Measurements from ENCODE around the gene RELN. TPM values are rescaled to one million over a fixed set of nuclear protein-coding genes. Genes with fewer than 3 reads are reported as not detected.
A peak's percentile ranks its signal among the peaks of the same experiment; 100 is the strongest.

Gene RELN
- total RNA-seq, 1 donor from 2014 or later, result not detected

DNA sequence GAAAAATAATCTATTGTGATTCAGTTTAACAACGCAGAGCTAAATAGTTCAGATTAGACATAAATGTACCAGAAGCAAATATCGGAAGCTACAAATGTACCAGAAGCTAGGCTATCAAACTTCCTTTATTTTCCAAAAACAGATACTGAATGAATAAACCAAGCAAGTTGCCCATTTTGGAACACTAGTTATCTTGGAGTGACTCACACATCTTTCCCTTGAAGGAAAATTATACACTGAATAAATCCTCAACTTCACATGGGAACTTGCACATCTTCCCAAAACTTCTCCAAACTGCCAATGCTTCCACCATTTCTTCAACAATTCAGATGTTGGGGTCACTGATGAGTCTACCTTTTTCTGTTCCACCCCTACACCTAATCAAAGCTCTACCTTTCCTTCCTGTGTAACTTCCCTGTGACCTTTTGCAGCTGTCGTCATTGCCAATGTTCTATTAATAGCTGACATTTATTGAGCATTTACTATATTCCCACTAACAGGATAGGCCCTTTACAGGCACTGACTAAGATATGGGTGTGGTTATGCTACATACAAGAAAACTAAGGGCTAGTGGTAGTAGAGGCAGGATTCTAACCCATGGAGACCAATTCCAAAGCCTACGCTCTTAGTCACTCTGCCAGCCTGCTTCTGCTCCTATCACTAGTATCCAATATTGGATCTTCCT is 22.7 kb downstream of the RELN start:
- H3K27me3 ChIP-seq (ENCODE audit: control insufficient read depth, insufficient read depth, low read length), result no peaks in the 10 kb centered on the region
- FAIRE-seq (no peak), DNase-seq (ENCODE audit: low read depth) (no peak)
- no peaks in the 10 kb centered on the region for H3K36me3 ChIP-seq (ENCODE audit: control insufficient read depth, insufficient read depth, low read length)
- TF ChIP-seq, protein P1, sequence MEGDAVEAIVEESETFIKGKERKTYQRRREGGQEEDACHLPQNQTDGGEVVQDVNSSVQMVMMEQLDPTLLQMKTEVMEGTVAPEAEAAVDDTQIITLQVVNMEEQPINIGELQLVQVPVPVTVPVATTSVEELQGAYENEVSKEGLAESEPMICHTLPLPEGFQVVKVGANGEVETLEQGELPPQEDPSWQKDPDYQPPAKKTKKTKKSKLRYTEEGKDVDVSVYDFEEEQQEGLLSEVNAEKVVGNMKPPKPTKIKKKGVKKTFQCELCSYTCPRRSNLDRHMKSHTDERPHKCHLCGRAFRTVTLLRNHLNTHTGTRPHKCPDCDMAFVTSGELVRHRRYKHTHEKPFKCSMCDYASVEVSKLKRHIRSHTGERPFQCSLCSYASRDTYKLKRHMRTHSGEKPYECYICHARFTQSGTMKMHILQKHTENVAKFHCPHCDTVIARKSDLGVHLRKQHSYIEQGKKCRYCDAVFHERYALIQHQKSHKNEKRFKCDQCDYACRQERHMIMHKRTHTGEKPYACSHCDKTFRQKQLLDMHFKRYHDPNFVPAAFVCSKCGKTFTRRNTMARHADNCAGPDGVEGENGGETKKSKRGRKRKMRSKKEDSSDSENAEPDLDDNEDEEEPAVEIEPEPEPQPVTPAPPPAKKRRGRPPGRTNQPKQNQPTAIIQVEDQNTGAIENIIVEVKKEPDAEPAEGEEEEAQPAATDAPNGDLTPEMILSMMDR (IDR thresholded peaks at IDR 0.05; ENCODE audit: insufficient read depth, low read length, severe bottlenecking), result no peak
- H3K4me3 ChIP-seq (ENCODE audit: low read depth, low read length), result no peak overlapping the region

DNA sequence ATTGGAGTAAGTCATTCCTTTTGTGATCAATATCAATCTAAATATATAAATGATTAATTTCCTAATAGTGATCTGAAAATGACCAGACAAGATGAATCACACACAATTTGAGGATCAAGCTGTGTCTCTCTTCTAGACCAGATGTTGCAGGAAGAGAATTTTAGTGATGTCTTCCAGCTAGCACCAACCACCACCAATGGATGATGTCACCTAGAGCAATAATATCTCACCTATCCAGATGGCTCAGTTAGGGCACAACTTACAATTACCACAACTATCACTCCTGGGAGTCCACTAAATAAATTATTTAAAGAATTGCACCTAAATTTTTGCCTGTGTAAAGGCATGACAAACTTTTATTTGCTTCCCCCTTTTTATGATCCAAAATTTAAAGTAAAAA is 25.2 kb downstream of the RELN start:
- FAIRE-seq (no peak), DNase-seq (ENCODE audit: low read depth) (no peak)
- no peaks in the 10 kb centered on the region for H3K27me3 ChIP-seq (ENCODE audit: control insufficient read depth, insufficient read depth, low read length)
- H3K36me3 ChIP-seq (ENCODE audit: control insufficient read depth, insufficient read depth, low read length), result no peaks in the 10 kb centered on the region
- TF ChIP-seq, protein P1 (IDR thresholded peaks at IDR 0.05; ENCODE audit: insufficient read depth, low read length, severe bottlenecking), result no peak
- H3K4me3 ChIP-seq (ENCODE audit: low read depth, low read length), result no peak overlapping the region

DNA sequence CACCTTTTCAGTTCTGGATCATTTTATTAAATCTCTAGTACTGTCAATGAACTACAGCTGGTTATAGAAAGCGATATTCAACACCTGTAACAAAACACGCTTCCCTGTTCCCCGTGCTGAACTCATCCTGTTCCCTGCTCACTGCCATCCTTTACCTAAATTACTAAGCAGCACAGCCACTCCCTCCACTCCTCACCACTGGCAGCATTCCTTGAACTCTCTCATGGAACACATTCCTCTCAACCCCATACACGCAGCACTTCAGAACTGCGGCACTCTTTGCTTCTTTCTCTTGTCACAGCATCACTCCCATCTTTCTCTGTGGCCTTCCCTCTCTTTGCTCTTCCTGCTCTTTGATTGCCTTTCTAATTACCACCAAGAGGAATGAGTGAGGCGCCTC is 27.4 kb downstream of the RELN start:
- no peak for FAIRE-seq

DNA sequence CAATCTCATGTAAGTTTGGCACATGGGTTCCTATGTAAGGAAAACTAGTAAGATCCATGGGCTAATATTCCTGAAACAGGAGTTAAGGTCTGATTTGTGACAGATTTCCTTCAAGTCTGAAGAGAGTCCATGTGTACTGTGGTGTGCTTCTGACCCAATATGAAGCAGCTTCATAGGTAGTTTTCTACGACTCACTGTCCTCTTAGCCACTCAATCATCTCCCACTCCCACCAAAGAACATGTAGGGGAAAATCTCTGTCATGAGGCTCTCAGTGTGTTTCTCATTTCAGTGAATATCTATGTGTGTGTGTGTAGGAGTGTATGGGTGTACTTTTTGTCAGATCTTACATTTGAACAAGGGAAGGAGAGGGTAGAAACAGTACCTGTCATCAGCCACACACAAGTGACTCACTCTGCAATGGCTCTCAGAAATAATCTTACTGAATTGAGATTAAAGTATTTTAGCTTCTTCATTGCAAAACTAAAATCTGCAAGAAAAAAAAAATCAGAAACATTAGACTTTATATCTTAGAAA is 31.1 kb downstream of the RELN start:
- H3K36me3 ChIP-seq (ENCODE audit: control insufficient read depth, insufficient read depth, low read length), result no peaks in the 10 kb centered on the region
- TF ChIP-seq, protein P1 (IDR thresholded peaks at IDR 0.05; ENCODE audit: insufficient read depth, low read length, severe bottlenecking), result no peak
- H3K4me3 ChIP-seq (ENCODE audit: low read depth, low read length), result no peak overlapping the region
- H3K27me3 ChIP-seq (ENCODE audit: control insufficient read depth, insufficient read depth, low read length), result no peaks in the 10 kb centered on the region
- no peak for FAIRE-seq
- DNase-seq (ENCODE audit: low read depth), result no peak

More for the DNA sequence above, 27.4 kb downstream of the RELN start:
- TF ChIP-seq, protein P1 (IDR thresholded peaks at IDR 0.05; ENCODE audit: insufficient read depth, low read length, severe bottlenecking), result no peak
- no peaks in the 10 kb centered on the region for H3K36me3 ChIP-seq (ENCODE audit: control insufficient read depth, insufficient read depth, low read length)
- H3K4me3 ChIP-seq (ENCODE audit: low read depth, low read length), result no peak overlapping the region
- H3K27me3 ChIP-seq (ENCODE audit: control insufficient read depth, insufficient read depth, low read length), result no peaks in the 10 kb centered on the region
- DNase-seq (ENCODE audit: low read depth), result no peak

DNA sequence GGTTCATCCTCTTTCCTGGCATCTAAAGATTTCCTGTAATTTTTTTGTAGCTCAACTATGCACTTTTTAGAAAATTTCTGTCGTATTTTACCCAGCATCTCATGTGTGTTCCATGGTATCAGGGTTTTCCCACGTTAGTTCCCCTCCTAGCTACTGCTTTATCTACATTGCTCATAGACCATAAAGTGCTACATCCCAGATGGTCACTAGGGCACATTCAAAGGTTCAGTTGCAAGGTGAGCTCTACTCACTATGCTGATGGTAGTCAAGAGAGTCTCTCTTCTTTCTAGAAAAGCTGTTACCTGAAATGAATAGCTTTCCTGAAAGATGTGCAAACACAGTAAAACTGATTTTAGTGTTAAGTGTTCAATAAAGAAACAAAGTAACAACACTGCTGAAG is 33.5 kb downstream of the RELN start:
- TF ChIP-seq, protein P1 (IDR thresholded peaks at IDR 0.05; ENCODE audit: insufficient read depth, low read length, severe bottlenecking), result no peak
- peak; percentile 90 for FAIRE-seq
- H3K27me3 ChIP-seq (ENCODE audit: control insufficient read depth, insufficient read depth, low read length), result no peaks in the 10 kb centered on the region

DNA sequence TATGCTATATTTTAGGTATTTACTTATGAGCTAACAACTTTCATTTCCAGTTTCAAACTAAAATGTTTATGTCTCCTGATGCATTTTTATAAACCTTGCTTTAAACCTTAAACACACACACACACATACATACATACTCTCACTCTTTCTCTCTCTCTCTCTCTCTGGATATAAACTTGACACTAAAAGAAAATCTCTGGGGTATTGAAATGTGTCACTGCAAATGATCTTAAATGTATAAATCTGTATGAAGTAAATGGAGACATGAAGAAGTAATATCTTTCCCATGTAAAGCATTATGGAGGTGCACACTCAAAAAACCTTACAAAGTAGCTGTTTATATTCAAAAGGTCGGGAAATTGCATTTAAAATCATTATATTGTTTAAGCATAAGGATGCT is 37.0 kb downstream of the RELN start:
- Histone ChIP-seq H3K4me3 (ENCODE audit: low read depth, low read length) (no peak overlapping the region), H3K27me3 (ENCODE audit: control insufficient read depth, insufficient read depth, low read length) (no peaks in the 10 kb centered on the region), H3K36me3 (ENCODE audit: control insufficient read depth, insufficient read depth, low read length) (no peaks in the 10 kb centered on the region)
- TF ChIP-seq, protein P1 (IDR thresholded peaks at IDR 0.05; ENCODE audit: insufficient read depth, low read length, severe bottlenecking), result no peak
- DNase-seq (ENCODE audit: low read depth) (no peak), FAIRE-seq (no peak)

More for the DNA sequence above, 33.5 kb downstream of the RELN start:
- Histone ChIP-seq H3K36me3 (ENCODE audit: control insufficient read depth, insufficient read depth, low read length) (no peaks in the 10 kb centered on the region), H3K4me3 (ENCODE audit: low read depth, low read length) (no peak overlapping the region)
- DNase-seq (ENCODE audit: low read depth), result no peak
